Measurements from ENCODE around the gene PFDN4. TPM values are rescaled to one million over a fixed set of nuclear protein-coding genes. Genes with fewer than 3 reads are reported as not detected.
A peak's percentile ranks its signal among the peaks of the same experiment; 100 is the strongest.
"Not testable (repeated sequence)": the region's sequence is repeated elsewhere in the genome, so short reads cannot be mapped to it uniquely, and the experiment has no call there.

The PFDN4 gene
- total and polyA plus RNA-seq, 5 donors, result 19.6 to 88.6 (median 26.1) TPM

GRCh38 chr20:54217762-54218161 lies 9.9 kb downstream of the PFDN4 start:
- ATAC-seq (no peak), DNase-seq (no peak)
- Histone ChIP-seq H3K4me3 (ENCODE audit: low read length) (no peak overlapping the region), H3K9me3 (ENCODE audit: control insufficient read depth, low read length) (no peaks in the 10 kb centered on the region), H3K27ac (ENCODE audit: low read length) (no peak overlapping the region), H3K27me3 (ENCODE audit: control insufficient read depth, insufficient read depth) (no peaks in the 10 kb centered on the region), H3K4me1 (ENCODE audit: control insufficient read depth, insufficient read depth, low read length) (peaks cover 2% of the 10 kb centered on the region)
- intact Hi-C loops (cut with DNase I), result loop anchor here in 1 of 4 donors (5.0 kb wide), 1 partner anchor 430 kb away; no protein-coding TSS in a partner anchor
- WGBS, result 91% methylated on average over 7 of the region's 7 CpGs

GRCh38 chr20:54218470-54218869 lies 10.6 kb downstream of the PFDN4 start:
- DNase-seq, result no peak
- no peak for ATAC-seq
- no peaks in the 10 kb centered on the region for H3K27me3 ChIP-seq (ENCODE audit: control insufficient read depth, insufficient read depth)
- H3K4me3 ChIP-seq (ENCODE audit: low read length), result no peak overlapping the region
- no peaks in the 10 kb centered on the region for H3K9me3 ChIP-seq (ENCODE audit: control insufficient read depth, low read length)
- no peak overlapping the region for H3K27ac ChIP-seq (ENCODE audit: low read length)
- peaks cover 2% of the 10 kb centered on the region for H3K4me1 ChIP-seq (ENCODE audit: control insufficient read depth, insufficient read depth, low read length)
- intact Hi-C loops (cut with DNase I), result loop anchor here in 1 of 4 donors (5.0 kb wide), 1 partner anchor 429 kb away; no protein-coding TSS in a partner anchor

GRCh38 chr20:54219751-54220426 lies 12.0 kb downstream of the PFDN4 start:
- Histone ChIP-seq H3K4me3 (ENCODE audit: low read length) (no peak overlapping the region), H3K27me3 (ENCODE audit: control insufficient read depth, insufficient read depth) (no peaks in the 10 kb centered on the region), H3K27ac (ENCODE audit: low read length) (no peak overlapping the region), H3K4me1 (ENCODE audit: control insufficient read depth, insufficient read depth, low read length) (peaks cover 2% of the 10 kb centered on the region), H3K9me3 (ENCODE audit: control insufficient read depth, low read length) (no peaks in the 10 kb centered on the region)
- intact Hi-C loops (cut with DNase I), result loop anchor here (5.0 kb wide), 1 partner anchor 427 kb away; no protein-coding TSS in a partner anchor
- WGBS, result 74% methylated on average over 6 of the region's 6 CpGs
- no peak for DNase-seq
- ATAC-seq, result no peak

- intact Hi-C loops (cut with DNase I), result loop anchor here in 3 of 4 donors (5.0 kb wide), 1 partner anchor 427 kb away; no protein-coding TSS in a partner anchor
- DNase-seq, result no peak
- H3K27me3 ChIP-seq (ENCODE audit: control insufficient read depth, insufficient read depth), result no peaks in the 10 kb centered on the region
- no peak for ATAC-seq
- H3K4me1 ChIP-seq (ENCODE audit: control insufficient read depth, insufficient read depth, low read length), result peaks cover 2% of the 10 kb centered on the region
- H3K27ac ChIP-seq (ENCODE audit: low read length), result no peak overlapping the region
- WGBS, result 98% methylated on average over 6 of the region's 6 CpGs
- H3K9me3 ChIP-seq (ENCODE audit: control insufficient read depth, low read length), result no peaks in the 10 kb centered on the region
- no peak overlapping the region for H3K4me3 ChIP-seq (ENCODE audit: low read length)
Measured at GRCh38 chr20:54220722-54221121, 12.8 kb downstream of the PFDN4 start.

- DNase-seq (no peak), ATAC-seq (no peak)
- H3K9me3 ChIP-seq (ENCODE audit: control insufficient read depth, low read length), result no peaks in the 10 kb centered on the region
- no peak overlapping the region for H3K4me3 ChIP-seq (ENCODE audit: low read length)
- intact Hi-C loops (cut with DNase I), result loop anchor here in 3 of 4 donors (5.0 kb wide), 1 partner anchor 426 kb away; no protein-coding TSS in a partner anchor
- H3K4me1 ChIP-seq (ENCODE audit: control insufficient read depth, insufficient read depth, low read length), result peaks cover 2% of the 10 kb centered on the region
- H3K27ac ChIP-seq (ENCODE audit: low read length), result no peak overlapping the region
- no peaks in the 10 kb centered on the region for H3K27me3 ChIP-seq (ENCODE audit: control insufficient read depth, insufficient read depth)
- 70% methylated on average over 4 of the region's 4 CpGs for whole genome bisulfite sequencing
Measured at GRCh38 chr20:54221353-54221752, 13.5 kb downstream of the PFDN4 start.

DNA sequence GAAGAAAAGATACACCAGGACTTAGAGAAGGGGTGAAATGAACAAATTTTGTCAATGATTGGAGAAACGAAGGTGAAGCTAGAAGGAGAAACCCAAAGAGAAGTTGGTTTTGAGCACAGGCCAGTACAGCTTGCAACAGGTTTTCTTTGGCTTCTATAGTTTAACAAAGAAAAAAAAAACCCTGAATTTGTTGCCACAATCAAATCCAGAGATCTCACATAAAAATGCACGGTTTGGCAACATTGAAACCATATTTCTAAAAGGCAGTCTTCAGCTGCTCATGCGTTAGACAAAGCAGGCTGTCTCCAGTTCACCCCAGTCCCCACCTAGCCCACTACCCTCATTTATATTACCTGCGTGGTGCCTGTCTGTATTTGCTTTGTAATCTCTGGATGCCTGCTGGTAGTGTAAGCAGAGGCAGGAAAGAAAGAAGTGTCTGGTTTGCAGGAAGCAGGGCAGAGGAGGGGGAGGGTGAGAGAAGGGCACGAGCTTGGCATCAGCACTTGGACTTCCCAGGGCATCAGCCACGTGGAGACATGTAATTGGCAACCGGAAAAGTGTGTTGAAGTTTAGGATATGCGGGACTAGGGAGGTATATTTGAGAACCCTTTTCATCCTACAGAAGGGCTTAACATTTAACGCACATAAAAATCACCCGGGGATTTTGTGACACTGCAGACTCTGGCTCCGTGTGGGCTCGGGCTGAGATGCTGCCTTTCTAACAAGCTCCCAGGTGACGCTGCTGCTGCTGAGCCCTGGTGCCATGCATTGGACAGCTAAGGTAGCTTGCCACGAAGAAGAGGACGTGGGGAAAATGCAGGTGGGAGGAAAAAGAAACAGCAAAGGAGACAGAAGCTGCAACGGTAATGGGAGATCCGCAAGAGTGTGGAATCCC lies 14.4 kb downstream of the PFDN4 start:
- ATAC-seq (peak; percentile 49 to 70), DNase-seq (peak in 1 of 3 donors; percentile 58)
- 53% methylated on average over 17 of the region's 17 CpGs for WGBS
- Histone ChIP-seq H3K4me1 (ENCODE audit: control insufficient read depth, insufficient read depth, low read length) (peaks cover 2% of the 10 kb centered on the region), H3K4me3 (ENCODE audit: low read length) (no peak overlapping the region), H3K27ac (ENCODE audit: low read length) (no peak overlapping the region), H3K27me3 (ENCODE audit: control insufficient read depth, insufficient read depth) (no peaks in the 10 kb centered on the region), H3K9me3 (ENCODE audit: control insufficient read depth, low read length) (no peaks in the 10 kb centered on the region)
- intact Hi-C loops (cut with DNase I), result loop anchor here in 3 of 4 donors (5.0 kb wide), 1 partner anchor 425 kb away; no protein-coding TSS in a partner anchor

- Histone ChIP-seq H3K9me3 (ENCODE audit: control insufficient read depth, low read length) (no peaks in the 10 kb centered on the region), H3K4me1 (ENCODE audit: control insufficient read depth, insufficient read depth, low read length) (peaks cover 2% of the 10 kb centered on the region), H3K27ac (ENCODE audit: low read length) (no peak overlapping the region), H3K27me3 (ENCODE audit: control insufficient read depth, insufficient read depth) (no peaks in the 10 kb centered on the region), H3K4me3 (ENCODE audit: low read length) (no peak overlapping the region)
- intact Hi-C loops (cut with DNase I), result loop anchor here in 3 of 4 donors (5.0 kb wide), 1 partner anchor 424 kb away; no protein-coding TSS in a partner anchor
- ATAC-seq (peak in 1 of 2 donors; percentile 16), DNase-seq (no peak)
- WGBS, result 75% methylated on average over 5 of the region's 5 CpGs
Measured at GRCh38 chr20:54223285-54223684, 15.4 kb downstream of the PFDN4 start.

DNA sequence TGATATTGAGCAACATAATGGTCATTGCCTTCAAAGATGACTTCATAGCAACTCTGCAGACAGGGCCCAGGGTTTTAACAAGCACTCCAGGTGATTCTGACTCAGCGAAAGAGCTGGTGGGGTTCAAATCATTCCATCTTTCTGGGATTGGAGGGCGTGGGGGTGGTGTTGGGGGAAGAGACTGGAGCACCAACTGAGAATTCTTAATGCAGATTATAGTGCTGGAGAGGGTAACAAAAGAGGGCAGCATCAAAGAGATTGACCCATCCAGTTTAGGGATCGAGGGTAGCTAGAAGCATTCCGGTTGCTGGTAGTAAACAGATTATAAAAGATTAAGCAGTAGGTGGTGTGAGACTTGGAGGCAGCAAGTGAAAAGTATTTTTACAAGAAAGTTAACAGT lies 15.9 kb downstream of the PFDN4 start:
- Histone ChIP-seq H3K4me3 (ENCODE audit: low read length) (no peak overlapping the region), H3K4me1 (ENCODE audit: control insufficient read depth, insufficient read depth, low read length) (peaks cover 2% of the 10 kb centered on the region), H3K27me3 (ENCODE audit: control insufficient read depth, insufficient read depth) (no peaks in the 10 kb centered on the region), H3K27ac (ENCODE audit: low read length) (no peak overlapping the region), H3K9me3 (ENCODE audit: control insufficient read depth, low read length) (no peaks in the 10 kb centered on the region)
- DNase-seq (no peak), ATAC-seq (no peak)
- 54% methylated on average over 4 of the region's 4 CpGs for WGBS
- intact Hi-C loops (cut with DNase I), result loop anchor here in 3 of 4 donors (5.0 kb wide), 1 partner anchor 424 kb away; no protein-coding TSS in a partner anchor

GRCh38 chr20:54224642-54225041 lies 16.8 kb downstream of the PFDN4 start:
- not testable (repeated sequence) for ATAC-seq; H3K27me3 ChIP-seq (ENCODE audit: control insufficient read depth, insufficient read depth); H3K9me3 ChIP-seq (ENCODE audit: control insufficient read depth, low read length); H3K4me1 ChIP-seq (ENCODE audit: control insufficient read depth, insufficient read depth, low read length); H3K4me3 ChIP-seq (ENCODE audit: low read length); H3K27ac ChIP-seq (ENCODE audit: low read length); DNase-seq
- 86% methylated on average over 9 of the region's 9 CpGs for WGBS
- intact Hi-C loops (cut with DNase I), result loop anchor here in 3 of 4 donors (5.0 kb wide), 1 partner anchor 423 kb away; no protein-coding TSS in a partner anchor

DNA sequence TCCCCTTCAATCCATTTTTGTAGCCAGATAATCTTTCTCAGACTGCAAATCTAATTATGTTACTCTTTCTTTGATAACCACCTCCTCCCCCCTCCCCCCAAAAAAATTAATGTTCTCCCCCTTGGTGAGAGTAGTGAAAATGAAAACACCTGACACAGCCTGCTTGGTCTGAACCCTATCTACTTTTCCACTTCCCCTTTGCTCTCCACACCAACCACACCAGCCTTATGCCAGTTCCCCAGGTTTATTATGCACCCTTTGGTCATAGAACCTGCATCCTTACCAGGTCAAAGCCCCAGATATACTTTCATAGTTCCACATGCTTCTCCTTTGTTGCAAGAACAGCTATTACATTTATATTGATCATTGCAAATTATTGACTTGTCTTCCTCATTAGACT lies 19.4 kb downstream of the PFDN4 start:
- Histone ChIP-seq H3K27ac (ENCODE audit: low read length) (no peak overlapping the region), H3K9me3 (ENCODE audit: control insufficient read depth, low read length) (no peaks in the 10 kb centered on the region), H3K27me3 (ENCODE audit: control insufficient read depth, insufficient read depth) (no peaks in the 10 kb centered on the region), H3K4me1 (ENCODE audit: control insufficient read depth, insufficient read depth, low read length) (peaks cover 2% of the 10 kb centered on the region), H3K4me3 (ENCODE audit: low read length) (no peak overlapping the region)
- no peak for ATAC-seq
- no peak for DNase-seq
- intact Hi-C loops (cut with DNase I), result no loop called here

GRCh38 chr20:54227751-54228150 lies 19.9 kb downstream of the PFDN4 start:
- H3K4me3 ChIP-seq (ENCODE audit: low read length), result no peak overlapping the region
- DNase-seq, result no peak
- no peak for ATAC-seq
- no peak overlapping the region for H3K27ac ChIP-seq (ENCODE audit: low read length)
- 90% methylated on average over 5 of the region's 5 CpGs for WGBS
- no peaks in the 10 kb centered on the region for H3K4me1 ChIP-seq (ENCODE audit: control insufficient read depth, insufficient read depth, low read length)
- intact Hi-C loops (cut with DNase I), result no loop called here
- H3K9me3 ChIP-seq (ENCODE audit: control insufficient read depth, low read length), result no peaks in the 10 kb centered on the region
- no peaks in the 10 kb centered on the region for H3K27me3 ChIP-seq (ENCODE audit: control insufficient read depth, insufficient read depth)
